TTC549 (cell line): Measurements from ENCODE around the gene KIF22.
"Not testable (repeated sequence)": the region's sequence is repeated elsewhere in the genome, so short reads cannot be mapped to it uniquely, and the experiment has no call there.

Experiments used
- FAIRE-seq: peaks from 2 replicates; lab custom pipeline; 2012; peaks lifted over from hg19 to GRCh38; lab: Jason Lieb, UNC

KIF22 gene

DNA sequence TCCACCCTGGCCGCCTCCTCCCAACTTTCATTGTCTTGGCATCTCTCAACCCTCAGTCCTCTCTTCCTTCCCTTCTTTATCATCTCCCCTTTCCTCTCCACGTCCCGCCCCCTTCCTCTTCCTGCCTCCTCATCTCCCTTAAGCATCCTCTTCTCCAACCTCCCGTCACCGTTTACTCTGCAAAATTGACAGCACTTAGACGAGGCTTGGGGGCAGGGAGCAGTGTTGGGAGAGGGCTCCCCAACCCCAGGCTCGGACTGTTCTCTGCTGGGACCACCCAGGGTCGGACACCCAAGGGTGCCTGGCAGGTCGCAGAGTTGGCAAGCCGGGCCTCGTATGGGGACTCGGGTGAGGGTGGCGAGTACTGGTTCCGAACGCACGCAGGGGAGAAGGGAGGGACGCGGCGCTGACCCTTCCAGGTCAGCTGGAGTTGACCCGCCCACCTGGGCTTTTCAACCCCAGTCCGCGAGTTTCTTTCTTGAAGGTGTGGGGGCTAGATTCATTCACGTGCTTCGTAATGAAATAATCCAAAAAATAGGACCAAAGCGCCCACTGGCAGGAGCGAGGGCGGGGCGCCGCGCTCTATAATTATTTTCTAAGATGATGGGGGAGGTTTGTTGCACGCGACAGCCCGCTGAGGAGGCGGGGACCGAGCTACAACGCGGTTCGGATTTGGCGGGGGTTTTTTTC is 24.6 kb downstream of the KIF22 start:
- FAIRE-seq: no peak

- FAIRE-seq: peak; percentile 60
Measured at GRCh38 chr16:29815793-29816693, 25.5 kb downstream of the KIF22 start, which contains the start of gene PAGR1. PAGR1 (plus strand) TSS chr16:29816152; CDS start chr16:29816526, 374 bp downstream.

DNA sequence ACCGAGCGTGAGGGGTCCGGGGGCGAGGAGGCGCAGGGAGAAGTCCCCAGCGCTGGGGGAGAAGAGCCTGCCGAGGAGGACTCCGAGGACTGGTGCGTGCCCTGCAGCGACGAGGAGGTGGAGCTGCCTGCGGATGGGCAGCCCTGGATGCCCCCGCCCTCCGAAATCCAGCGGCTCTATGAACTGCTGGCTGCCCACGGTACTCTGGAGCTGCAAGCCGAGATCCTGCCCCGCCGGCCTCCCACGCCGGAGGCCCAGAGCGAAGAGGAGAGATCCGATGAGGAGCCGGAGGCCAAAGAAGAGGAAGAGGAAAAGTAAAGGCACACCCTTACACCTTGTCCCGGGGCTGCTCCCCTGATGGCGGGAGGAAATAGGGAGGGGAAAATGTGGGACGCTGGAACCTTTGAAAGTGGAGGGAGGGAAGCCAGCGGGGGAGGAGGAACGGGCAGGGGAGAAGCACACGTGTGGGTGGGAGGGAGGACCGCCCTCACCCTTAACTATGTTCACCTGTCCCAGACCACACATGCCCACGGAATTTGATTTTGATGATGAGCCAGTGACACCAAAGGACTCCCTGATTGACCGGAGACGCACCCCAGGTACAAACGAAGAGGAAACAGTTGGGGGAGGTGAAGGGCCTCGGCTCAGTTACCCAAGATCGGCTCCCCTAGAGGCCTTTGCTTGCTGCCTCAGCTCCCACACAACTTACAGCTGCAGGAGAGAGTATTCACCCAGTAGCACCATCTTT is 26.3 kb downstream of the KIF22 start:
- no peak for FAIRE-seq

DNA sequence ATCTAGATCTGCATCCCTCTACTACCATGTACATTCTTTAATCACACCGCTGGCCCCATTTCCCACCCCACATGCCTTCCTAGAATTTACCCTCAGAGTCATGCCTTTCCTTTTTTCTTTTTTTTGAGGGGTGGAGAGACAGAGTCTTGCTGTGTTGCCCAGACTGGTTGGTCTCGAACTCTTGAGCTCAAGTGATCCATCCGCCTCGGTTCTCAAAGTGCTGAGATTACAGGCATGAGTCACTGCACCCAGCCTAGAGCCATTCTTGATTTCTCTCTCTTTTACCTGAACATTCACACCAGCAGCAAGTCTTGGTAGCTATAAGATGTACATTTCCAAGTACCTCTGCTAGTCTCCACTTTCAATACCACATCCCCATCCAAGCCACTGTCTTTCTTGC is 27.5 kb downstream of the KIF22 start:
- FAIRE-seq: no peak

GRCh38 chr16:29819506-29819905 is 29.0 kb downstream of the KIF22 start:
- no peak for FAIRE-seq

GRCh38 chr16:29820271-29820701 is 29.7 kb downstream of the KIF22 start, which contains the start of gene MVP:
MVP (plus strand) TSS chr16:29820462; CDS start chr16:29830550, 10,088 bp downstream.
- no peak for FAIRE-seq

GRCh38 chr16:29820730-29821642 is 30.4 kb downstream of the KIF22 start:
- no peak for FAIRE-seq

- no peak for FAIRE-seq
Measured at GRCh38 chr16:29821643-29822115, 31.1 kb downstream of the KIF22 start.

DNA sequence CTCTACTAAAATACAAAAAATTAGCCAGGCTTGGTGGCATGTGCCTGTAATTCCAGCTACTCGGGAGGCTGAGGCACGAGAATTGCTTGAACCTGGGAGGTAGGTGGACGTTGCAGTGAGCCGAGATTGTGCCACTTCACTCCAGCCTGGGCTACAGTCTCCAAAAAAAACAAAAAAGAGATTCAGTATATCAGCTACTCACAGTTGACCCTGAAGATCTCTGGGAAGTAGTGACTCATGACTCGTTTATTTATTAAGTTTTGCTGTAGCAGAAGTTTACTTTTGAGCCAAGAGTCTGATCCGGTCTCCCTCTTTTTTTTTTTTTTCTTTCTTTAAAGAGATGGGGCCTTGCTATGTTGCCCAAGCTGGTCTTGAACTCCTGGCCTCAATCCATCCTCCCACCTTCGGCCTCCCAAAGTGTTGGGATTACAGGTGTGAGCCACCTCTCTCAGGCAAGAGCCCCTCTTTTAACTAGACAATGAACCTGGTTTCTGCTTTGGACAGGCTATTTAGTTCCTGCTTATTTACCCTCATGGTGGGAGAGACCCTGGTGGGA is 34.1 kb downstream of the KIF22 start:
- no peak for FAIRE-seq

- FAIRE-seq: no peak
Measured at GRCh38 chr16:29825145-29826044, 34.8 kb downstream of the KIF22 start.

DNA sequence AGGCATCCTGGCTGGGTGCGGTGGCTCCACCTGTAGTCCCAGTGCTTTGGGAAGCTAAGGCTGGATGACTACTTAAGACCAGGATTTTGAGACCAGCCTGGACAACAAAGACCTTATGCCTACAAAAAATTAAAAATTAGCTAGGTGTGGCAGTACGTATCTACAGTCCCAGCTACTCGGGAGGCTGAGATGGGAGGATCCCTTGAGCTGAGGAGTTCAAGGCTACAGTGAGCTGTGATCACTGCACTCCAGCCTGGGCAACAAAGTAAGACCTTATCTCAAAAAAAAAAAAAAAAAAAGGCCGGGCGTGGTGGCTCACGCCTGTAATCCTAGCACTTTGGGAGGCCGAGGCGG is 35.8 kb downstream of the KIF22 start:
- no peak for FAIRE-seq

GRCh38 chr16:29830774-29831173 is 40.2 kb downstream of the KIF22 start:
- FAIRE-seq: no peak

GRCh38 chr16:29831490-29831889 is 40.9 kb downstream of the KIF22 start:
- no peak for FAIRE-seq

DNA sequence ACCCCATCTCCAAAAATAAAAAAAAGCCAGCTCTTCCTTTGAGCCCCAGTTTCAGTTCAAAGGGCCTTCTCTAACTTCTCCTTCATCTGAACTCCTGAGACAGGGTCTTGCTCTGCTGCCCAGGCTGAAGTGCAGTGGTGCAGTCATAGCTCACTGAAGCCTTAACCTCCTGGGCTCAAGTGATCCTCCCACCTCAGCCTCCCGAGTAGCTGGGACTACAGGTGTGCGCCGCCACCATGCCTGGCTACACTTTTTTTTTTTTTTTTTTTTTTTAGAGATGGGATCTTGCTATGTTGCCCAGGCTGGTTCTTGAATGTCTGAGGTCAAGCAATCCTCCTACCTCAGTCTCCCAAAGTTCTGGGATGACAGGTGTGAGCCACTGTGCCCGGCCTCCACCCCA is 42.7 kb downstream of the KIF22 start:
- not testable (repeated sequence) for FAIRE-seq

DNA sequence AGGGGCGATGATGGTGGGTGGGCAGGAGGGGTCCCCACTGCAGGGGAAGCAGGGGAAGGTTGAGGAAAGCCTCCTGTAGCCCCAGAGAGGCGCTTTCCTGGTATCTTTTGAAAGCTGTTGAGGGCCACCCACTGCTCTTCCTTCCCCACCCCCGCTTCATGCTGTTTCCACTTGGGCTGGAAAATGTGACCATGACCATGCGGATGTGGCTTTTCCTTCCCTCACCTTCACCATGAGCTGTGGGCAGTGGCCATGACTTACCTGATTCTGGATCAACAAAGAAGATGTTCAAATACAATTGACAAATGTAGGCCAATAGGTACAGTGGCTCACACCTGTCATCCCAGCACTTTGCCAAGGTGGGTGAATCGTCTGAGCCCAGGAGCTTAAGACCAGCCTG is 43.5 kb downstream of the KIF22 start:
- no peak for FAIRE-seq

DNA sequence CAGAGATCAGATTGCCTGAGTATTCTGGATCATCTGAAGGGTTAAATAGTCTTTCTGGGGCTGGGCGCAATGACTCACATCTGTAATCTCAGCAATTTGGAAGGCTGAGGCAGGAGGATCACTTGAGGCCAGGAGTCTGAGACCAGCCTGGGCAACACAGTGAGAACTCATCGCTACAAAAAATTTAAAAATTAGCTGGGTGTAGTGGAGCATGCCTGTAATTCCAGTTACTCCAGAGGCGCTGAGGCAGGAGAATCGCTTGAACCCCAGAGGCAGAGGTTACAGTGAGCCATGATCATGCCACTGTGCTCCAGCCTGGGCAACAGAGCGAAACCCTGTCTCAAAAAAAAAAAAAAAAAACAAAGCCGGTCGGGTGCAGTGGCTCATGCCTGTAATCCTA is 45.4 kb downstream of the KIF22 start:
- no peak for FAIRE-seq

DNA sequence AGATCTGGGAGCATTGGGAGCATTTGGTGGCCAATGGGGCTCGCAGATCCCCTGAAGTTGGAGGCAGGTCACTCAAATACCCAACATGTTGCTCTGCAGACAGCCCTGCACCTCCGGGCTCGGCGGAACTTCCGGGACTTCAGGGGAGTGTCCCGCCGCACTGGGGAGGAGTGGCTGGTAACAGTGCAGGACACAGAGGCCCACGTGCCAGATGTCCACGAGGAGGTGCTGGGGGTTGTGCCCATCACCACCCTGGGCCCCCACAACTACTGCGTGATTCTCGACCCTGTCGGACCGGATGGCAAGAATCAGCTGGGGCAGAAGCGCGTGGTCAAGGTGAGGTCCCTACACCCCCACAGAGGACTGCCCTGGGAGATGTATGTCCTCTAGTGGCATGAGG is 46.1 kb downstream of the KIF22 start:
- no peak for FAIRE-seq

GRCh38 chr16:29837841-29838240 is 47.3 kb downstream of the KIF22 start:
- no peak for FAIRE-seq

- FAIRE-seq: no peak
Measured at GRCh38 chr16:29839822-29840221, 49.3 kb downstream of the KIF22 start.

- FAIRE-seq: no peak
Measured at GRCh38 chr16:29840240-29840639, 49.7 kb downstream of the KIF22 start.
